GM12878 (cell line): ENCODE results near the gene FRZB. TPM values are rescaled to one million over a fixed set of nuclear protein-coding genes. Genes with fewer than 3 reads are reported as not detected.
"Not testable (repeated sequence)": the region's sequence is repeated elsewhere in the genome, so short reads cannot be mapped to it uniquely, and the experiment has no call there.

ENCODE experiments used
- ATAC-seq: fragments of 200-7000 bp; cut with Tn5 transposase; 3 replicates; pipeline ENCODE4 v1.9.1; 2020; ENCODE audit warnings: mild to moderate bottlenecking, moderate library complexity
- BruUV-seq: library from RNA; stranded (reverse); fragments of 400-500 nt; replicated peaks from 2 replicates; lab custom pipeline; 2021; lab: Mats Ljungman, UMichigan
- CTCF ChIA-PET: fragments of 300-600 bp; sonication (Branson Sonifier 250); formaldehyde crosslinking; extraction: SDS; loops from one replicate; lab custom pipeline; 2021; ENCODE audit warnings: inconsistent platforms; lab: Yijun Ruan, JAX
- POLR2A ChIA-PET: fragments of 350-600 bp; formaldehyde crosslinking; extraction: SDS; loops from one replicate; lab custom pipeline; 2021; ENCODE audit warnings: inconsistent platforms; lab: Charles Lee
- RAD21 ChIA-PET: fragments of 300-600 bp; sonication (Branson Sonifier 250); formaldehyde crosslinking; loops from one replicate; lab custom pipeline; 2023; ENCODE audit warnings: antibody characterized with exemption; ENCODE audit not compliant: unreplicated experiment; lab: Charles Lee
- SMC1A ChIA-PET: fragments of 300-600 bp; sonication (Branson Sonifier 250); formaldehyde crosslinking; loops from one replicate; lab custom pipeline; 2023; ENCODE audit not compliant: unreplicated experiment, uncharacterized antibody; lab: Charles Lee
- DNase-seq: peaks from one replicate; pipeline ENCODE4 v3.0.0-alpha.2; 2011; ENCODE audit warnings: low read depth, low spot score
- FAIRE-seq: peaks from 3 replicates; lab custom pipeline; 2011; peaks lifted over from hg19 to GRCh38; lab: Jason Lieb, UNC
- H2AFZ ChIP-seq: 2 replicates; pipeline ENCODE4 v1.6.0; 2011; ENCODE audit warnings: low read depth, low read length, control low read depth; ENCODE audit not compliant: control insufficient read depth
- H3K27ac ChIP-seq: 2 replicates; pipeline ENCODE4 v1.5.1; 2011; ENCODE audit warnings: control low read depth; ENCODE audit not compliant: control insufficient read depth, insufficient read depth
- H3K27me3 ChIP-seq, 2 experiments: replicated peaks in 1 of 2; 2 replicates each; pipeline versions ENCODE4 v1.6.0 to v1.6.1; 2011; ENCODE audit warnings: low read length in 1 of 2; ENCODE audit not compliant: control insufficient read depth in 2 of 2, insufficient read depth in 2 of 2
- H3K36me3 ChIP-seq, 2 experiments: 2 replicates each; pipeline ENCODE4 v1.5.1; 2011; ENCODE audit warnings: low read length in 1 of 2; ENCODE audit not compliant: control insufficient read depth in 2 of 2, insufficient read depth in 2 of 2
- H3K4me1 ChIP-seq: 2 replicates; pipeline ENCODE4 v1.6.1; 2011; ENCODE audit warnings: mild to moderate bottlenecking, low read length, moderate library complexity, mixed read lengths; ENCODE audit not compliant: control insufficient read depth, insufficient read depth
- H3K4me2 ChIP-seq: 2 replicates; pipeline ENCODE4 v1.6.0; 2011; ENCODE audit warnings: control low read depth; ENCODE audit not compliant: control insufficient read depth, insufficient read depth
- H3K4me3 ChIP-seq: fragments of 200-600 bp; sonication (generic); 2 replicates; pipeline ENCODE4 v1.5.1; 2016
- H3K79me2 ChIP-seq: 2 replicates; pipeline ENCODE4 v1.6.0; 2011; ENCODE audit warnings: low read length; ENCODE audit not compliant: control insufficient read depth, insufficient read depth
- H3K9ac ChIP-seq: 2 replicates; pipeline ENCODE4 v1.8.0; 2011; ENCODE audit warnings: low read length, control low read depth, mixed read lengths; ENCODE audit not compliant: control insufficient read depth, insufficient read depth
- H3K9me3 ChIP-seq: replicated peaks from 3 replicates; pipeline ENCODE4 v1.5.1; 2011; ENCODE audit warnings: mild to moderate bottlenecking, low read length; ENCODE audit not compliant: control insufficient read depth, insufficient read depth
- H4K20me1 ChIP-seq: 2 replicates; pipeline ENCODE4 v1.6.0; 2011; ENCODE audit not compliant: control insufficient read depth, insufficient read depth
- CEBPB ChIP-seq, 2 experiments: fragments of 150-350 bp in 1 of 2; IDR thresholded peaks; 2 replicates each; pipeline ENCODE4 v1.6.1; 2012 to 2014; ENCODE audit warnings: low read depth in 2 of 2, low read length in 2 of 2, borderline replicate concordance in 1 of 2, inconsistent platforms in 1 of 2
- CTCF ChIP-seq, 3 experiments: IDR thresholded peaks in 2 of 3; conservative IDR thresholded peaks in 1 of 3; 2 replicates each; pipeline ENCODE4 v1.5.1; 2011; ENCODE audit warnings: low read depth in 3 of 3, low read length in 3 of 3, mild to moderate bottlenecking in 3 of 3, control low read depth in 2 of 3, moderate library complexity in 2 of 3, inconsistent platforms in 1 of 3, mixed read lengths in 1 of 3; ENCODE audit not compliant: control insufficient read depth in 2 of 3, insufficient read depth in 1 of 3; ENCODE audit errors: extremely low read depth in 1 of 3
- MLLT1 ChIP-seq: fragments of 450-650 bp; IDR thresholded peaks from 2 replicates; pipeline ENCODE4 v1.6.1; 2016; ENCODE audit warnings: mild to moderate bottlenecking
- WGBS: methylation state at CpG from one replicate; pipeline ENCODE4 v1.1.6; 2016; ENCODE audit warnings: low lambda C conversion rate; ENCODE audit not compliant: insufficient replicate concordance, insufficient coverage; ENCODE audit errors: missing lambda C conversion rate; 5-methylcytosine and 5-hydroxymethylcytosine counted together
- in situ Hi-C: fragments of 300-500 bp; cut with MboI; formaldehyde crosslinking; loops from 9 replicates; pipeline ENCODE4 v1.14.3; 2018; ENCODE audit warnings: mixed read lengths
- intact Hi-C: fragments of 100-400 bp; cut with micrococcal nuclease; formaldehyde crosslinking; loops from one replicate; pipeline ENCODE4 v1.14.2; 2022; ENCODE audit not compliant: unreplicated experiment
- polyA plus RNA-seq, 11 experiments: library from polyadenylated mRNA; depleted of rRNA in 4 of 11; unstranded in 6 of 11; stranded (reverse) in 5 of 11; fragments of >200 nt; fragmentation: Nextera tagmentation in 4 of 11; fragmentation: Illumina TruSeq in 1 of 11; extraction: Ambion mirVana in 4 of 11; extraction: Trizol in 1 of 11; gene quantifications; 1 replicate in 1 of 11; 2 replicates in 10 of 11; pipeline versions ENCODE4 v1.2.1 to v1.2.3, GENCODE V29; 2011 to 2016; ENCODE audit warnings: inconsistent platforms in 2 of 11, missing spikeins in 2 of 11, low read depth in 1 of 11
- total RNA-seq, 4 experiments: library from RNA; depleted of rRNA in 3 of 4; stranded (reverse); fragments of >200 nt in 3 of 4; fragmentation: Illumina TruSeq in 1 of 4; extraction: Trizol in 1 of 4; gene quantifications; 2 replicates each; pipeline versions ENCODE4 v1.2.1 to v1.2.3, GENCODE V29; 2013 to 2021

The FRZB gene
- total and polyA plus RNA-seq, 10 of the 15 experiments (the other 5 are each of a cell fraction or from before 2014, with no cell fraction given): 0.03 TPM; not detected in 9

- H3K27ac ChIP-seq, ATAC-seq, H3K27me3 ChIP-seq, BruUV-seq, H3K4me1 ChIP-seq, H2AFZ ChIP-seq, in situ Hi-C loops, H3K79me2 ChIP-seq, H3K4me2 ChIP-seq, H3K9me3 ChIP-seq, intact Hi-C loops, H3K4me3 ChIP-seq, H4K20me1 ChIP-seq, CTCF ChIA-PET, POLR2A ChIA-PET, DNase-seq, H3K9ac ChIP-seq, RAD21 ChIA-PET, H3K36me3 ChIP-seq: not testable (repeated sequence)
- FAIRE-seq: peak; percentile 23
- WGBS: 4% methylated on average over 1 of the region's 1 CpG
- SMC1A ChIA-PET: interaction anchor here (1.3 kb wide), 1 partner anchor 9 kb away, joined by 3 read pairs; no protein-coding TSS in a partner anchor
Observed at GRCh38 chr2:182876653-182877052, 10.2 kb upstream of the FRZB start.

- no TSS peak for BruUV-seq
- peak; percentile 62; the same call in 2 of the 3 replicates for ATAC-seq
- Histone ChIP-seq H3K9me3 (no peaks in the 10 kb centered on the region), H3K27me3 (peaks cover 8 to 17% of the 10 kb centered on the region in 2 experiments), H3K4me2 (no peak overlapping the region), H3K79me2 (no peaks in the 10 kb centered on the region), H2AFZ (no peak overlapping the region), H3K36me3 (no peaks in the 10 kb centered on the region), H3K4me1 (no peaks in the 10 kb centered on the region), H3K27ac (no peak overlapping the region), H4K20me1 (no peaks in the 10 kb centered on the region), H3K9ac (no peak overlapping the region), H3K4me3 (no peak overlapping the region)
- in situ Hi-C loops: no loop called here
- RAD21 ChIA-PET: no interaction called here
- POLR2A ChIA-PET: no interaction called here
- WGBS: 8% methylated on average over 1 of the region's 1 CpG
- SMC1A ChIA-PET: no interaction called here
- DNase-seq: no peak
- no peak for FAIRE-seq
- TF ChIP-seq CTCF (IDR thresholded peaks at IDR 0.05 in 2 of 3, conservative IDR thresholded peaks at IDR 0.05 in 1 of 3; ENCODE audit: control insufficient read depth in 2 of 3, extremely low read depth in 1 of 3, insufficient read depth in 1 of 3, low read depth in 3 of 3, low read length in 3 of 3) (peak in 2 of 3 experiments; percentile 28 to 35; a peak in 3 of 6 replicates), CEBPB (IDR thresholded peaks at IDR 0.05; ENCODE audit: borderline replicate concordance in 1 of 2, low read depth in 2 of 2, low read length in 2 of 2) (no peak), MLLT1 (no peak)
- intact Hi-C loops: no loop called here
- CTCF ChIA-PET: interaction anchor here (0.7 kb wide), 1 partner anchor 204 kb away, joined by 3 read pairs; no protein-coding TSS in a partner anchor
Observed at GRCh38 chr2:182870227-182870626, 3.8 kb upstream of the FRZB start.
